GM23338 (cell line): ENCODE measurements around the gene ARHGEF10L. TPM values are rescaled to one million over a fixed set of nuclear protein-coding genes. Genes with fewer than 3 reads are reported as not detected.

Experiments used
- CREB1 ChIP-seq: fragments of 250-450 bp; sonication (Bioruptor Pico); IDR thresholded peaks from 2 replicates; pipeline ENCODE4 v1.5.0; 2020; ENCODE audit warnings: low read depth, mild to moderate bottlenecking, moderate library complexity
- EZH2 ChIP-seq: fragments of 200-600 bp; sonication (generic); IDR thresholded peaks from one replicate; pipeline ENCODE4 v1.8.0; 2017; ENCODE audit warnings: antibody characterized with exemption, mild to moderate bottlenecking, low read depth; ENCODE audit not compliant: unreplicated experiment
- ZNF462 ChIP-seq: fragments of 250-450 bp; sonication (Bioruptor Pico); IDR thresholded peaks from 2 replicates; pipeline ENCODE4 v1.5.0; 2020; ENCODE audit warnings: mild to moderate bottlenecking, moderate library complexity
- polyA plus RNA-seq: library from polyadenylated mRNA; unstranded; fragments of >200 nt; fragmentation: Nextera tagmentation; extraction: Ambion mirVana; gene quantifications from 2 replicates; pipeline ENCODE4 v1.2.1, GENCODE V29; 2016
- total RNA-seq: library from RNA; depleted of rRNA; stranded (reverse); fragments of >200 nt; shearing (Covaris generic); gene quantifications from 2 replicates; pipeline ENCODE4 v1.2.3, GENCODE V29; 2014
- TF ChIP-seq, protein P1 (sequence below), 2 experiments: fragments of 200-600 bp in 1 of 2; sonication (generic) in 1 of 2; conservative IDR thresholded peaks; 2 replicates each; pipeline versions ENCODE4 v1.5.1 to v1.6.1; 2016 to 2017; ENCODE audit warnings: antibody characterized with exemption in 2 of 2, low read depth in 2 of 2, mild to moderate bottlenecking in 2 of 2, moderate library complexity in 1 of 2
- TF ChIP-seq, protein P2 (sequence below): IDR thresholded peaks from 2 replicates; pipeline ENCODE4 v1.6.1; 2016; ENCODE audit warnings: antibody characterized with exemption

The ARHGEF10L gene
- total and polyA plus RNA-seq, 2 experiments from 2014 or later = 12.1 to 46.8 TPM

DNA sequence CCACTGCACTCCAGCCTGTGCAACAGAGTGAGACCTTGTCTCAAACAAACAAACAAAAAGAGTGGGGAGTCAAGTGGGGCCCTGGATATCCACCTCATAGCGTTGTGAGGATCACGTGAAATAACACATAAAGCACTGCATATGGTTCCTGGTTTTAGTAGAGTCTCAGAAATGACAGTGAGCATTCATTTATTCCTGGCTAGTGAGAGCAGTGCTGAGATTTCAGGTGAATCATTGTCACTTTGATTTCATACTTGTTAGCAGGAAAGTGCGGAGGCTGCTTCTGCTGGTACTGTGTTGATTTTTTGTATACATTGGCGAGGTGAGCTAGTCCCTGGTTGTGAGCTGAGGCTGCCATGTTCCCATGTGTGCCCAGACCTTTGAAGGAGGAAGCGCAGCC lies 22.9 kb downstream of the ARHGEF10L start (continued):
- TF ChIP-seq ZNF462 = no peak
- TF ChIP-seq CREB1 (CRISPR knock-in tag) = no peak
- TF ChIP-seq, protein P1, sequence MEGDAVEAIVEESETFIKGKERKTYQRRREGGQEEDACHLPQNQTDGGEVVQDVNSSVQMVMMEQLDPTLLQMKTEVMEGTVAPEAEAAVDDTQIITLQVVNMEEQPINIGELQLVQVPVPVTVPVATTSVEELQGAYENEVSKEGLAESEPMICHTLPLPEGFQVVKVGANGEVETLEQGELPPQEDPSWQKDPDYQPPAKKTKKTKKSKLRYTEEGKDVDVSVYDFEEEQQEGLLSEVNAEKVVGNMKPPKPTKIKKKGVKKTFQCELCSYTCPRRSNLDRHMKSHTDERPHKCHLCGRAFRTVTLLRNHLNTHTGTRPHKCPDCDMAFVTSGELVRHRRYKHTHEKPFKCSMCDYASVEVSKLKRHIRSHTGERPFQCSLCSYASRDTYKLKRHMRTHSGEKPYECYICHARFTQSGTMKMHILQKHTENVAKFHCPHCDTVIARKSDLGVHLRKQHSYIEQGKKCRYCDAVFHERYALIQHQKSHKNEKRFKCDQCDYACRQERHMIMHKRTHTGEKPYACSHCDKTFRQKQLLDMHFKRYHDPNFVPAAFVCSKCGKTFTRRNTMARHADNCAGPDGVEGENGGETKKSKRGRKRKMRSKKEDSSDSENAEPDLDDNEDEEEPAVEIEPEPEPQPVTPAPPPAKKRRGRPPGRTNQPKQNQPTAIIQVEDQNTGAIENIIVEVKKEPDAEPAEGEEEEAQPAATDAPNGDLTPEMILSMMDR (conservative IDR thresholded peaks at IDR 0.05; ENCODE audit: low read depth in 2 of 2) = no peak
- TF ChIP-seq, protein P2, sequence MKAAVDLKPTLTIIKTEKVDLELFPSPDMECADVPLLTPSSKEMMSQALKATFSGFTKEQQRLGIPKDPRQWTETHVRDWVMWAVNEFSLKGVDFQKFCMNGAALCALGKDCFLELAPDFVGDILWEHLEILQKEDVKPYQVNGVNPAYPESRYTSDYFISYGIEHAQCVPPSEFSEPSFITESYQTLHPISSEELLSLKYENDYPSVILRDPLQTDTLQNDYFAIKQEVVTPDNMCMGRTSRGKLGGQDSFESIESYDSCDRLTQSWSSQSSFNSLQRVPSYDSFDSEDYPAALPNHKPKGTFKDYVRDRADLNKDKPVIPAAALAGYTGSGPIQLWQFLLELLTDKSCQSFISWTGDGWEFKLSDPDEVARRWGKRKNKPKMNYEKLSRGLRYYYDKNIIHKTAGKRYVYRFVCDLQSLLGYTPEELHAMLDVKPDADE = no peak
- no peak for TF ChIP-seq EZH2
